ENCODE data around the gene NACC1. TPM values are rescaled to one million over a fixed set of nuclear protein-coding genes. Genes with fewer than 3 reads are reported as not detected.
A peak's percentile ranks its signal among the peaks of the same experiment; 100 is the strongest.
"Not testable (repeated sequence)": the region's sequence is repeated elsewhere in the genome, so short reads cannot be mapped to it uniquely, and the experiment has no call there.

The NACC1 gene
- polyA plus RNA-seq, 1 donor (not counting 4 experiments of a cell fraction or from before 2014, with no cell fraction given), result 32.9 TPM

DNA sequence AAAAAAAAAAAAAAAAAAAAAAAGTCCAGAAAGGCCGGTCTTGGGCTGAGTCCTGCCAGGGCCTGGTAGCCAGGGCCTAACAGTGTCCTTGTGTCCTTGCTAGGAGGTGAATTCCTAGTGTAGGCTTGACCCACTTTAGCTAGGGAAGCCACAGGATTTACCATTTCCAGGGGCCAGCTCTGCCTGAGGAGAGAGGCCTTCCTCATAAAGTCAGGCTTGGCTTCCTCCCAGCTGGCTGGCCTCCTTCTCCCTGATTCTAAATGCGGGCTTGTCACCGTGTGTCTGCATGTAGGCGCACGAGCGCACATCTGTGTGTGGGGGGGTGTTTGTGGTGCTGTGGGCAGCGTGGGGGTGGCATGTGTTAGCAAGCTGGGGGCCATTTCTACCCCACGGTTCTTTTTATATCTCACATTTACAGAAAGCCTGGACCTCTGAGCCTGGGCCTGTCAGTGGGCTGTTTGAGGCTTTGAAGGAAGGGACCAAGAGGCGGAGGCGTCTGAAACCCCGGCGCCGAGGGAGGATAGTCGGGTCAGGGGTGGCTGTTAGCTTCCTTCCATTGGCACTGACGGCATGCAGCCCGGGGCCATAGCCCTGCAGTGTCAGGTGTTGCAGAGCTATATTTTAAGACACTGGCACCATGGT lies 63.8 kb downstream of the NACC1 start:
- Histone ChIP-seq H3K36me3 (ENCODE audit: control insufficient read depth in 2 of 2, extremely low read depth in 1 of 2, insufficient read depth in 2 of 2, low read length in 2 of 2) (no peaks in the 10 kb centered on the region), H3K4me3 (ENCODE audit: control insufficient read depth in 2 of 3, extremely low read depth in 1 of 3, insufficient read depth in 2 of 3, low read depth in 1 of 3, low read length in 3 of 3) (no peak overlapping the region), H3K27me3 (ENCODE audit: control insufficient read depth, extremely low read depth, insufficient read depth, low read length) (no peaks in the 10 kb centered on the region), H4K20me1 (ENCODE audit: control insufficient read depth, extremely low read depth, insufficient read depth, low read length) (no peaks in the 10 kb centered on the region), H3K4me1 (ENCODE audit: control insufficient read depth, extremely low read depth, insufficient read depth, low read length) (peaks cover 6% of the 10 kb centered on the region), H3K4me2 (ENCODE audit: control insufficient read depth, extremely low read depth, insufficient read depth, low read depth, low read length) (no peak overlapping the region), H3K9ac (ENCODE audit: control insufficient read depth, extremely low read depth, insufficient read depth, low read length) (peak overlapping the region; percentile 28), H2AFZ (ENCODE audit: control insufficient read depth, low read length) (peak overlapping the region; percentile 54), H3K9me3 (ENCODE audit: control insufficient read depth, low read depth, low read length) (no peaks in the 10 kb centered on the region), H3K9me1 (ENCODE audit: control insufficient read depth, extremely low read depth, insufficient read depth, low read length) (no peaks in the 10 kb centered on the region), H3K27ac (ENCODE audit: control insufficient read depth, insufficient read depth, low read length) (no peak overlapping the region), H3K79me2 (ENCODE audit: control insufficient read depth, insufficient read depth, low read length) (no peaks in the 10 kb centered on the region)
- TF ChIP-seq EZH2 (IDR thresholded peaks at IDR 0.05; ENCODE audit: low read length) (no peak), CTCF (optimal IDR thresholded peaks at IDR 0.05 in 1 of 3, IDR thresholded peaks at IDR 0.05 in 1 of 3, conservative IDR thresholded peaks at IDR 0.05 in 1 of 3; ENCODE audit: extremely low read depth in 1 of 3, insufficient read depth in 2 of 3, low read length in 3 of 3) (no peak)
- DNase-seq (ENCODE audit: low read depth, low spot score) (no peak), FAIRE-seq (no peak)
- dilution Hi-C loops (cut with MboI; ENCODE audit: extremely low pct_ligation_motif_present, low sequenced_read_pairs), result no loop called here

DNA sequence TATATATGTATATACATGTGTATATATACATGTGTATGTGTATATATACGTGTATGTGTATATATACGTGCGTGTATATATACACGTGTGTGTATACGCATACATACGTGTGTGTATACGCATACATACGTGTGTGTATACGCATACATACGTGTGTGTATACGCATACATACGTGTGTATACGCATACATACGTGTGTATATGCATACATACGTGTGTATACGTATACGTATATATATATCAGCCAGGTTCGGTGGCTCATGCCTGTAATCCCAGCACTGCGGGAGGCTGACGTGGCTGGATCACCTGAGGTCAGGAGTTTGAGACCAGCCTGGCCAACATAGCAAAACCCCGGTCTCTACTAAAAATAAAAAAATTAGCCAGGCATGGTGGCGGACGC lies 66.9 kb downstream of the NACC1 start:
- H4K20me1 ChIP-seq (ENCODE audit: control insufficient read depth, extremely low read depth, insufficient read depth, low read length); FAIRE-seq; H2AFZ ChIP-seq (ENCODE audit: control insufficient read depth, low read length); H3K4me3 ChIP-seq (ENCODE audit: control insufficient read depth in 2 of 3, extremely low read depth in 1 of 3, insufficient read depth in 2 of 3, low read depth in 1 of 3, low read length in 3 of 3); H3K9ac ChIP-seq (ENCODE audit: control insufficient read depth, extremely low read depth, insufficient read depth, low read length); H3K4me2 ChIP-seq (ENCODE audit: control insufficient read depth, extremely low read depth, insufficient read depth, low read depth, low read length); H3K9me3 ChIP-seq (ENCODE audit: control insufficient read depth, low read depth, low read length); H3K9me1 ChIP-seq (ENCODE audit: control insufficient read depth, extremely low read depth, insufficient read depth, low read length); H3K79me2 ChIP-seq (ENCODE audit: control insufficient read depth, insufficient read depth, low read length); H3K36me3 ChIP-seq (ENCODE audit: control insufficient read depth in 2 of 2, extremely low read depth in 1 of 2, insufficient read depth in 2 of 2, low read length in 2 of 2); H3K4me1 ChIP-seq (ENCODE audit: control insufficient read depth, extremely low read depth, insufficient read depth, low read length); DNase-seq (ENCODE audit: low read depth, low spot score); H3K27ac ChIP-seq (ENCODE audit: control insufficient read depth, insufficient read depth, low read length); H3K27me3 ChIP-seq (ENCODE audit: control insufficient read depth, extremely low read depth, insufficient read depth, low read length); dilution Hi-C loops (cut with MboI; ENCODE audit: extremely low pct_ligation_motif_present, low sequenced_read_pairs): not testable (repeated sequence)

DNA sequence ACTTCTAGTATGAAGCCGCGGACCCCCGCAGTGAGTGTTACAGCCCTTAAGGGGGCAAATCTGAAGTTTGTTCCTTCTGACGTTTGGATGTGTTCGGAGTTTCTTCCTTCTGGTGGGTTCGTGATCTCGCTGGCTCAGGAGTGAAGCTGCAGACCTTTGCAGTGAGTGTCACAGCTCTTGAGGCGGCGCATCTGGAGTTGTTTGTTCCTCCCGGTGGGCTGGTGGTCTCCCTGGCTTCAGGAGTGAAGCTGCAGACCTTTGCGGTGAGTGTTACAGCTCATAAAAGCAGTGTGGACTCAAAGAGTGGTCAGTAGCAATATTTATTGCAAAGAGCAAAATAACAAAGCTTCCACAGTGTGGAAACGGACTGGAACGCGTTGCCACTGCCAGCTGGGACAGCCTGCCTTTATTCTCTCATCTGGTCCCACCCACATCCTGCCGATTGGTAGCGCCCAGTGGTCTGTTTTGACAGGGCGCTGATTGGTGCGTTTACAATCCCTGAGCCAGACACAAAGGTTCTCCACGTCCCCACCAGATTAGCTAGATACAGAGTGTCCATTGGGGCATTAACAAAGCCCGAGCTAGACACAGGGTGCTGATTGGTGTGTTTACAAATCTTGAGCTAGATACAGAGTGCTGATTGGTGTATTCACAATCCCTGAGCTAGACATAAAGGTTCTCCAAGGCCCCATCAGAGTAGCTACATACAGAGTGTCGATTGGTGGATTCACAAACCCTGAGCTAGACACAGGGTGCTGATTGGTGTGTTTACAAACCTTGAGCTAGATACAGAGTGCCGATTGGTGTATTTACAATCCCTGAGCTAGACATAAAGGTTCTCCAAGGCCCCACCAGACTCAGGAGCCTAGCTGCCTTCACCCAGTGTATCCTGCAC lies 67.9 kb downstream of the NACC1 start:
- H3K27me3 ChIP-seq (ENCODE audit: control insufficient read depth, extremely low read depth, insufficient read depth, low read length); FAIRE-seq; H3K9me1 ChIP-seq (ENCODE audit: control insufficient read depth, extremely low read depth, insufficient read depth, low read length); H3K4me1 ChIP-seq (ENCODE audit: control insufficient read depth, extremely low read depth, insufficient read depth, low read length); H2AFZ ChIP-seq (ENCODE audit: control insufficient read depth, low read length); H3K9me3 ChIP-seq (ENCODE audit: control insufficient read depth, low read depth, low read length); DNase-seq (ENCODE audit: low read depth, low spot score); H3K27ac ChIP-seq (ENCODE audit: control insufficient read depth, insufficient read depth, low read length); H4K20me1 ChIP-seq (ENCODE audit: control insufficient read depth, extremely low read depth, insufficient read depth, low read length); H3K4me3 ChIP-seq (ENCODE audit: control insufficient read depth in 2 of 3, extremely low read depth in 1 of 3, insufficient read depth in 2 of 3, low read depth in 1 of 3, low read length in 3 of 3); H3K36me3 ChIP-seq (ENCODE audit: control insufficient read depth in 2 of 2, extremely low read depth in 1 of 2, insufficient read depth in 2 of 2, low read length in 2 of 2); H3K79me2 ChIP-seq (ENCODE audit: control insufficient read depth, insufficient read depth, low read length); dilution Hi-C loops (cut with MboI; ENCODE audit: extremely low pct_ligation_motif_present, low sequenced_read_pairs); H3K4me2 ChIP-seq (ENCODE audit: control insufficient read depth, extremely low read depth, insufficient read depth, low read depth, low read length); H3K9ac ChIP-seq (ENCODE audit: control insufficient read depth, extremely low read depth, insufficient read depth, low read length): not testable (repeated sequence)

DNA sequence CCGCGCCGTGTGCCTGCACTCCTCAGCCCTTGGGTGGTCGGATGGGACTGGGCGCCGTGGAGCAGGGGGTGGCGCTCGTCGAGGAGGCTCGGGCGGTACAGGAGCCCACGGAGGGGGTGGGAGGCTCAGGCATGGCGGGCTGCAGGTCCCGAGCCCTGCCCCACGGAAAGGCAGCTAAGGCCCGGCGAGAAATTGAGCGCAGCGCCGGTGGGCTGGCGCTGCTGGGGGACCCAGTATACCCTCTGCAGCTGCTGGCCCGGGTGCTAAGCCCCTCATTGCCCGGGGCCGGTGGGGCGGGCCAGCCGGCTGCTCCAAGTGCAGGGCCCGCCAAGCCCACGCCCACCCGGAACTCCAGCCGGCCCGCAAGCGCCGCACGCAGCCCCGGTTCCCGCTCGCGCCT lies 68.6 kb downstream of the NACC1 start:
- H3K4me3 ChIP-seq (ENCODE audit: control insufficient read depth in 2 of 3, extremely low read depth in 1 of 3, insufficient read depth in 2 of 3, low read depth in 1 of 3, low read length in 3 of 3); FAIRE-seq; H3K9ac ChIP-seq (ENCODE audit: control insufficient read depth, extremely low read depth, insufficient read depth, low read length); H2AFZ ChIP-seq (ENCODE audit: control insufficient read depth, low read length); H3K36me3 ChIP-seq (ENCODE audit: control insufficient read depth in 2 of 2, extremely low read depth in 1 of 2, insufficient read depth in 2 of 2, low read length in 2 of 2); H3K9me1 ChIP-seq (ENCODE audit: control insufficient read depth, extremely low read depth, insufficient read depth, low read length); H3K79me2 ChIP-seq (ENCODE audit: control insufficient read depth, insufficient read depth, low read length); DNase-seq (ENCODE audit: low read depth, low spot score); H3K9me3 ChIP-seq (ENCODE audit: control insufficient read depth, low read depth, low read length); H4K20me1 ChIP-seq (ENCODE audit: control insufficient read depth, extremely low read depth, insufficient read depth, low read length); H3K4me2 ChIP-seq (ENCODE audit: control insufficient read depth, extremely low read depth, insufficient read depth, low read depth, low read length); H3K4me1 ChIP-seq (ENCODE audit: control insufficient read depth, extremely low read depth, insufficient read depth, low read length); H3K27me3 ChIP-seq (ENCODE audit: control insufficient read depth, extremely low read depth, insufficient read depth, low read length); H3K27ac ChIP-seq (ENCODE audit: control insufficient read depth, insufficient read depth, low read length); dilution Hi-C loops (cut with MboI; ENCODE audit: extremely low pct_ligation_motif_present, low sequenced_read_pairs): not testable (repeated sequence)
